ENCODE measurements around the gene SWT1. TPM values are rescaled to one million over a fixed set of nuclear protein-coding genes. Genes with fewer than 3 reads are reported as not detected.
"Not testable (repeated sequence)": the region's sequence is repeated elsewhere in the genome, so short reads cannot be mapped to it uniquely, and the experiment has no call there.

SWT1 gene
- total and polyA plus RNA-seq, 7 donors, result 1.7 to 6.1 (median 3.6) TPM

DNA sequence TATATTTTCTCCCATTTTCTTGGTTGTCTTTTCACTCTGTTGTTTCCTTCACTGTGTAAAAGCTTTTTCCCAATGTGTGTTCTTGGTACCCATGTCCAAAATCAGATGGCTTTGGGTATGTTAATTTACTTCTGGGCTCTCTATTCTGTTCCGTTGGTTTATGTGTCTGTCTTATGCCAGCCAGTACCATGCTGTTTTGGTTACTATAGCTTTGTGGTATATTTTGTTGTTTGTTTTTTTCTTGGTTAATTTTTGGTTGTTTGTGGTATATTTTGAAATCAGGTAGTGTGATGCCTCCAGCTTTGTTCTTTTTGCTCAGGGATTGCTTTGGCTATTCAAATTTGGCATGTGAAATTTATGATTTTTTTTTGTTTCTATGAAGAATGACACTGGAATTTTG lies 67.2 kb downstream of the SWT1 start:
- TF ChIP-seq, protein P1, sequence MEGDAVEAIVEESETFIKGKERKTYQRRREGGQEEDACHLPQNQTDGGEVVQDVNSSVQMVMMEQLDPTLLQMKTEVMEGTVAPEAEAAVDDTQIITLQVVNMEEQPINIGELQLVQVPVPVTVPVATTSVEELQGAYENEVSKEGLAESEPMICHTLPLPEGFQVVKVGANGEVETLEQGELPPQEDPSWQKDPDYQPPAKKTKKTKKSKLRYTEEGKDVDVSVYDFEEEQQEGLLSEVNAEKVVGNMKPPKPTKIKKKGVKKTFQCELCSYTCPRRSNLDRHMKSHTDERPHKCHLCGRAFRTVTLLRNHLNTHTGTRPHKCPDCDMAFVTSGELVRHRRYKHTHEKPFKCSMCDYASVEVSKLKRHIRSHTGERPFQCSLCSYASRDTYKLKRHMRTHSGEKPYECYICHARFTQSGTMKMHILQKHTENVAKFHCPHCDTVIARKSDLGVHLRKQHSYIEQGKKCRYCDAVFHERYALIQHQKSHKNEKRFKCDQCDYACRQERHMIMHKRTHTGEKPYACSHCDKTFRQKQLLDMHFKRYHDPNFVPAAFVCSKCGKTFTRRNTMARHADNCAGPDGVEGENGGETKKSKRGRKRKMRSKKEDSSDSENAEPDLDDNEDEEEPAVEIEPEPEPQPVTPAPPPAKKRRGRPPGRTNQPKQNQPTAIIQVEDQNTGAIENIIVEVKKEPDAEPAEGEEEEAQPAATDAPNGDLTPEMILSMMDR (IDR thresholded peaks at IDR 0.05), result no peak
- Histone ChIP-seq H3K9me3 (peaks cover 12% of the 10 kb centered on the region), H3K4me1 (no peaks in the 10 kb centered on the region), H3K4me3 (no peak overlapping the region), H3K36me3 (ENCODE audit: insufficient read depth in 1 of 2, low read depth in 1 of 2) (peaks cover 4 to 22% of the 10 kb centered on the region in 2 donors), H3K27ac (no peak overlapping the region), H3K27me3 (ENCODE audit: insufficient read depth in 3 of 3, low read length in 2 of 3) (no peaks in the 10 kb centered on the region)
- 92 to 97% (median 95%) methylated on average over 1 of the region's 1 CpG for WGBS, 3 donors
- intact Hi-C loops (cut with DNase I), result no loop called here
- DNase-seq (no peak), ATAC-seq (no peak)

DNA sequence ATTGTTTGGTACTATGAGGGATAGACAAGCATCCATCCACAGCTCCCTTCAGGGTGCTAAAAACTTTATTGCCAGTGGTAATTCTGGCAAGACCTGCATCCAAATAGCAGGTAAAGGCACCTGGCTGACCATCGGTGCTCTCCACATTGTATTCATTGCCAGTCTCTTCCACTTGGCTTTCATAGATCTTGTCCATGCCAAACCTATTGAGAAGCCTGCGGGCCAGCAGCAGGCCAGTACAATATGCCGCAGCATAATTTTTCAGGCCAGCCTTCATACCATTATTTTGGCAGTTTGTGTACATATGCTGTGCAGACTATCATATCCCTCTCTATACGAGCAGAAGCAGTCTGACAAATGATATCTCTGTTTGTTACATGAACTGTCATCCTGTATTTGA lies 70.2 kb downstream of the SWT1 start:
- Histone ChIP-seq H3K27ac (no peak overlapping the region), H3K4me3 (no peak overlapping the region), H3K4me1 (no peaks in the 10 kb centered on the region), H3K27me3 (ENCODE audit: insufficient read depth in 3 of 3, low read length in 2 of 3) (no peaks in the 10 kb centered on the region), H3K36me3 (ENCODE audit: insufficient read depth in 1 of 2, low read depth in 1 of 2) (peaks cover 4 to 33% of the 10 kb centered on the region in 2 donors), H3K9me3 (peaks cover 12% of the 10 kb centered on the region)
- DNase-seq (no peak), ATAC-seq (no peak)
- TF ChIP-seq, protein P1 (IDR thresholded peaks at IDR 0.05), result no peak
- 82 to 91% (median 83%) methylated on average over 4 of the region's 4 CpGs for WGBS, 3 donors
- intact Hi-C loops (cut with DNase I), result no loop called here

DNA sequence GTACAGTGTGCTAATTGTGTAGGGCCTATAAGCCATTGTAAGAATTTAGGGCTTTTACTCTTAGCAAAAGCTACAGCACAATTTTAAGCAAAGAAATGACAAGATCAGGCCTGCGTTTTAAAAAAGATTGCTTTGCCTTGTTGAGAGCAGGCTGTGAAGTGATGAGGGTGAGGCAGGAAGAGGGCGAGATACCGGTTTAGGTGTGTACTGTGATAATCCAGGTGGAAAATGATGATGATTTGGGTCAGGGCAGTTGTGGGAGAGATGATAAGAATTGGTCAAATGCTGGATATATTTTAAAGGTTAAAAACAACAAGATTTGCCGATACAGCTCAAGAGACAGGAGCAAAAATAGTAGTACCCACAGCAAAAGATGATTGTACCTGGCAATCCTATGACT lies 72.0 kb downstream of the SWT1 start:
- 96% methylated on average over 4 of the region's 4 CpGs for WGBS, 3 donors
- H3K36me3 ChIP-seq (ENCODE audit: insufficient read depth in 1 of 2, low read depth in 1 of 2), result peaks cover 0 to 24% of the 10 kb centered on the region in 2 donors

DNA sequence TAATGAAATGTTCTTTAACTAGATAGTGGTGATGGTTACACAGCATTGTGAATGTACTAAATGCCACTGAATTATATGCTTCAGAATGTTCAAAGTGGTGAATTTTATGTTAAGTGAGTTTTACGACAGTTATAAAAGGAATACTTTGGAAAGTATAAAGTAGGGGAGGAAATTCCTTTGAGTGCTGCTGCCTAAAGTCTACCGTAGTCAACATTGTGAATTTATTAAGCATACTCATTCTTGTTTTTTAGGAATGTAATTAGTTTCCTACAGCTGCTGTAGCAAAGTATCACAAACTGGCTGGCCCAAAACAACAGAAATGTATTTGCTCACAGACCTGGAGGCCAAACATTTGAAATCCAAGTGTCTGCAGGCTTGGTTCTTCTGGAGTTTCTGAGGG lies 73.0 kb downstream of the SWT1 start:
- no peak overlapping the region for H3K4me3 ChIP-seq
- no peaks in the 10 kb centered on the region for H3K4me1 ChIP-seq
- ATAC-seq, result no peak
- no peaks in the 10 kb centered on the region for H3K27me3 ChIP-seq (ENCODE audit: insufficient read depth in 3 of 3, low read length in 2 of 3)
- peaks cover 0 to 24% of the 10 kb centered on the region in 2 donors for H3K36me3 ChIP-seq (ENCODE audit: insufficient read depth in 1 of 2, low read depth in 1 of 2)
- H3K27ac ChIP-seq, result no peak overlapping the region
- TF ChIP-seq, protein P1 (IDR thresholded peaks at IDR 0.05), result no peak
- intact Hi-C loops (cut with DNase I), result no loop called here
- DNase-seq, result no peak
- peaks cover under 1% of the 10 kb centered on the region for H3K9me3 ChIP-seq
- 71 to 83% (median 73%) methylated on average over 2 of the region's 2 CpGs for WGBS, 3 donors

More for the DNA sequence above, 72.0 kb downstream of the SWT1 start:
- Histone ChIP-seq H3K4me3 (no peak overlapping the region), H3K27me3 (ENCODE audit: insufficient read depth in 3 of 3, low read length in 2 of 3) (no peaks in the 10 kb centered on the region), H3K9me3 (peaks cover 8% of the 10 kb centered on the region), H3K4me1 (no peaks in the 10 kb centered on the region), H3K27ac (no peak overlapping the region)
- DNase-seq (no peak), ATAC-seq (no peak)
- intact Hi-C loops (cut with DNase I), result no loop called here
- TF ChIP-seq, protein P1 (IDR thresholded peaks at IDR 0.05), result no peak

DNA sequence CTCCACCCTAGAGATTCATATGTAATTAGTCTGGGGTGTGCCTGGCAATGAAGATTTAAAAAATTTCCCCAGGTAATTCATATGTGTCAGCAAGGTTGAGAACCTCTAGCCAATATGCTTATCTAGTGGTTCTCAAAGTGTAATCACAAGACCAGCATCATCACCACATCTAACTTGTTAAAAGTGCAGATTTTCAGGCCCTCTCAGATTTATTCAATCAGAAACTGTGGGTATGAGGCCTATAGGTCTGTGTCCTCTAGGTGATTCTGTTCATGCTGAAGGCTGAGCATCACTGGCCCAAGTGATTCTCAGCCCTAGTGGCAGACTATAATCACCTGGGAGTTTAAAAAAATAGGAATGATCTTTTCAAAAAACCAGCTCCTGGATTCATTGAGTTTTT lies 75.9 kb downstream of the SWT1 start:
- no peak overlapping the region for H3K27ac ChIP-seq
- DNase-seq, result no peak
- TF ChIP-seq, protein P1 (IDR thresholded peaks at IDR 0.05), result no peak
- no peaks in the 10 kb centered on the region for H3K9me3 ChIP-seq
- H3K36me3 ChIP-seq (ENCODE audit: insufficient read depth in 1 of 2, low read depth in 1 of 2), result peaks cover 0 to 24% of the 10 kb centered on the region in 2 donors
- no peaks in the 10 kb centered on the region for H3K4me1 ChIP-seq
- no peak for ATAC-seq
- no peaks in the 10 kb centered on the region for H3K27me3 ChIP-seq (ENCODE audit: insufficient read depth in 3 of 3, low read length in 2 of 3)
- H3K4me3 ChIP-seq, result no peak overlapping the region
- intact Hi-C loops (cut with DNase I), result no loop called here

DNA sequence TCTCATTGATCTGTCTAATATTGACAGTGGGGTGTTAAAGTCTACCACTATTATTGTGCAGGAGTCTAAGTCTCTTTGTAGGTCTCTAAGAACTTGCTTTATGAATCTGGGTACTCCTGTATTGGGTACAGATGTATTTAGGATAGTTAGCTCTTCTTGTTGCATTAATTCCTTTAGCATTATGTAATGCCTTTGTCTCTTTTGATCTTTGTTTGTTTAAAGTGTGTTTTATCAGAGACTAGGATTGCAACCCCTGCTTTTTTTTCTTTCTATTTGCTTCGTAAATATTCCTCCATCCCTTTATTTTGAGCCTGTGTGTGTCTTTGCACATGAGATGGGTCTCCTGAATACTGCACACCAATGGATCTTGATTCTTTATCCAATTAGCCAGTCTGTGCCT lies 77.2 kb downstream of the SWT1 start:
- H3K27ac ChIP-seq; intact Hi-C loops (cut with DNase I); H3K27me3 ChIP-seq (ENCODE audit: insufficient read depth in 3 of 3, low read length in 2 of 3); ATAC-seq; H3K9me3 ChIP-seq; H3K4me1 ChIP-seq; H3K4me3 ChIP-seq; DNase-seq: not testable (repeated sequence)
- 98 to 100% (median 100%) methylated on average over 1 of the region's 1 CpG for WGBS, 3 donors
- H3K36me3 ChIP-seq (ENCODE audit: insufficient read depth in 1 of 2, low read depth in 1 of 2), result peaks cover 0 to 24% of the 10 kb centered on the region in 2 donors

DNA sequence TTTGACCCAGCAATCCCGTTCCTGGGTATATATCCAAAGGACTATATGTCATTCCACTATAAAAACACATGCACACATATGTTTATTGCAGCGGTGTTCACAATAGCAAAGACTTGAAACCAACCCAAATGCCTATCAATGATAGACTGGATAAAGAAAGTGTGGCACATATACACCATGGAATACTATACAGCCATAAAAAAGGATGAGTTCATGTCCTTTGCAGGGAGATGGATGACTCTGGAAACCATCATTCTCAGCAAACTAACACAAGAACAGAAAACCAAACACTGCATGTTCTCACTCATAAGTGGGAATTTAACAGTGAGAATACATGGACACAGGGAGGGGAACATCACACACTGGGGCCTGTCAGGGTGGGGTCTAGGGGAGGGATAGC lies 80.2 kb downstream of the SWT1 start:
- intact Hi-C loops (cut with DNase I); H3K27me3 ChIP-seq (ENCODE audit: insufficient read depth in 3 of 3, low read length in 2 of 3); H3K27ac ChIP-seq; H3K36me3 ChIP-seq (ENCODE audit: insufficient read depth in 1 of 2, low read depth in 1 of 2); H3K9me3 ChIP-seq; DNase-seq; H3K4me3 ChIP-seq; H3K4me1 ChIP-seq; ATAC-seq: not testable (repeated sequence)
- 96 to 99% (median 96%) methylated on average over 2 of the region's 2 CpGs for WGBS, 3 donors
